ENCODE measurements around the gene SCN1B.

The SCN1B gene

DNA sequence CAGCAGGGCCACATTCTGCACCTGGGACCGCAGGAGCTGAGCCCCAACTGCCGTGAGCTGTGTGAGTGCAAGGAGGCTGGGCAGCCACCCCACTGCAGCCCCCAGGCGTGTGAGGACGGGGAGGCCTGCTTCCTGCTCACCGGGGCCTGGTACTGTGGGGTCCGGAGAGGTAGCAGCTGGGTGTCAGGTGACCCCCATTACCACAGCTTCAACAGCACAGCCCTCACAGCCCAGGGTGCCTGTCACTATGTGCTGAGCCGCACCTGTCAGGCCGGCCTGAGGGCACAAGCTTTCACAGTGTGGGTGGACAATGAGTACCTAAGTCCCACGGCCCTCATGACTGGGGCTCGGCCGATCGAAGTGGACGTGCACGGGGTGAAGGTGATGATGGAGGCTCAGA is 49.6 kb downstream of the SCN1B start:
- DNase-seq = no peak

DNA sequence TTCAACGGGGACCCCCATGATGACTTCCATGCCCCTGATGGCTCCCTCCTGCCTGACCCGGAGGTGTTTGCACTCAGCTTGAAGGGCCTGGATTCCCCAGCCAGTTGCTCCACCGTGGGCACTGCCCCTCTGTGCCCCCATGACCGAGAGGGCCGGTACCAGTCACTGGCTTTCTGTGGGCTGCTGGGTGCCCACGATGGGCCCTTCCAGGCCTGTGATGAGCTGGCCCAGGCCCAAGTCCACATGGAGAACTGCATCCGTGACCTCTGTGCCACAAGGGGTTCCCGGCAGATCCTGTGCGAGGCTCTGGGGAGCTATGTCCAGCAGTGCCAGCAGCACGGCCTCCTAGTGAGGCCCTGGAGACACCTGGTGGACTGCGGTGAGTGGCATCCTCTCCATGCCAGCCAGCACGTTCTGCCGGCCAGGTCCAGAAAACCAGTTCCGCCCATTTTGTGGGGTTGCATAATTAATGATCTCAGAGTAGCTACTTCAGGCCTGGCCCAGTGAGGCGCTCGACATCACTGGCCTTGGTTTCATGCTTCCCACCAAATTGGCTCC is 50.4 kb downstream of the SCN1B start:
- no peak for DNase-seq

DNA sequence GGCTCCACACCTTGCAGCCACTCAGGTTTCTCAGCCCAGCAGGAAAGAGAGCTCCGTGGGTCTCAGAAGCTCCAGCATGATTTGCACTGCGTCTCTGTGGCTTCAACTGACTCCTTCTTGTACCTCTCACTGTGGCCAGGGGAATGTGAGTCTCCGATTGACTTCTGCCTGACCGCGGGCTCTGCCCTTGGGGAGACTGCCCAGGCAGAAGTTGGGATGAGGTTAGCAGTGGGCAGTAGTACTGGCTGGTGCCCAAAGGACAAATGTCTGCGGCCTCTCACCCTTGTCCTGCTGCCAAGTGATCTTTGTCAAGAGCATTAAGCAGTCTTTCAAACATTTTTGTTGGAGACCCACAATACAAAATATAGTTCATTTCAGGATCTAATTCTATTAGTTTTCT is 50.9 kb downstream of the SCN1B start:
- DNase-seq = no peak

DNA sequence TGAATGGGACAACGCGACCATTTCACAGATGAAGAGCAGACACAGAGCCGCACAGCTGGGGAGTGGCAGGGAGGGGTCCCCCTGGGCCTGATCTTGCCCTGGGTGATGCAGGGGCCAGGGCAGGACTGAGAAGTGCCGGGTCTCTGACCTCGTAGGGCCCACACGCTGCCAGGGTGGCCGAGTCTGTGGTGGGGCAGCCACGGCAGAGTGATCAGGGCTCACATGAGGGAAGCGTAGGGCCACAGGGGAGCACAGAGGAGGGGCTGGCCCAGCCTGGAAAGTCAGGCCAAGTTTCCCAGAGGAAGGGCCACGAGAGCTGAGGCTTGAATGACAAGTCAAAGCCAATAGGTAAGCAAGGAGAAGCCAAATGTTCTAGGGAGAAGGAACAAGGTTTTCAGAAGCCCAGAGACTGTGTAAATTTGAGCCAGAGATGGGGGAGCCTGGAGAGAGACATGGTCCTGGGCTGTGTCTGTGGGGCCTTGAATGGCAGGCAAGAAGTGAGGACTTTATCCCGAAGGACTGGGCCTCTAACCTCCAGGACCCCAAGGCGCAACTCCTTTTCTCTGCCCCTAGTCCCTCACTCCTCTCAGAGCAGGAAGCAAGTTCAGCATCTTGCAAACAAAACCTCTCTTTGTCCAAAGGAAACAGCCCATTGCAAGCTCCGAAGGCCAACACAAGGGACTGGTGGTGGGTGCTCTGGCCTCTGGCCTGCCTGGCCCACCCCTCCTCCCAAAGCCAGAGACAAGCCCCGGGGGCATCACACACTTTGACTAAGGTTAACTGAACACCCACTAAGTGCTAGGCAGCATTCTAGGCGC is 53.6 kb downstream of the SCN1B start:
- DNase-seq = no peak

DNA sequence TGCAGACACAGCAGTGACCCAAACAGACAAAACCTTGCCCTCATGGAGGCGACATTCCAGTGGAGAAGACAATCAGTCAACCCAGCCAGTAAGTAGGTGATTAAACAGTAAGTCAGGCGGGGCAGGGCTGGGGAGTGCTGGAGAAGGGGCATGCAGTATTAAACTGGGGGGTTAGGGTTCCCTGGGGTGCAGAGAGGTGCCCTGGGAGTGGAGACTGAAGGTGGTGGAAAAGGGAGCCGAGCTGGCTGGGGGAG is 54.2 kb downstream of the SCN1B start:
- DNase-seq = no peak

DNA sequence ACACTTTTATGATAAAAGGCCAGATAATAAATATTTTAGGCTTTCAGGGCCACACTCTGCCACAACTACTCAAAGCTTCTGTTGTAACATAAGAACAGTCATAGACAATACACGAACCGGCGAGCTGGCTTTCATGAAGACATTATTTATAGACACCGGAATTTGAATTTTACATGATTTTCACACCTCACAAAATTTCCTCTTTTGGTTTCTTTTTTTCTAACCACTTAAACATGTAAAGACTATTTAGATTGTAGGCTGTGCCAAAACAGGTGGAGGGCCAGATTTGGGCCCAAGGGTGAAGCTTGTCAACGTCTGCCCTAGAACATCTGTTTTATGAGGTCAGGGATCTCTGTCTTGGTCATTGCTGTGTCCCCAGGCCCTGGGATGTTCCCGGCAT is 55.7 kb downstream of the SCN1B start:
- no peak for DNase-seq

DNA sequence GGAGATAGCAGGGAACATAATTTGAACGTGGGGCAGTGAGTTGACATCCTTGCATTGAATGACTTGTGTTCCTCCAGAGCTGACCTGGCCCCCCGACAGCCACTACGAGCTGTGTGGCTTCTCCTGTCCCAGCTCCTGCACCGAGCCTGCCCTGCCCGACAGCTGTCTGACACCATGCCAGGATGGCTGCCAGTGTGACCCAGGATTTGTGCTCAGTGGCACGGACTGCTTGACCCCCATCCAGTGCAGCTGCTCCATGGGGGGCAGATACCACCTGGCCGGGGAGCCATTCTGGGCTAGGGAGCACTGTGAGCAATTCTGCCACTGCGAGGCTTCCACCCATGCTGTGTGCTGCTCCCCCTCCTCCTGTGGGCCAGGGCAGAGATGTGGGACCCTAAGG is 56.2 kb downstream of the SCN1B start:
- DNase-seq = no peak

DNA sequence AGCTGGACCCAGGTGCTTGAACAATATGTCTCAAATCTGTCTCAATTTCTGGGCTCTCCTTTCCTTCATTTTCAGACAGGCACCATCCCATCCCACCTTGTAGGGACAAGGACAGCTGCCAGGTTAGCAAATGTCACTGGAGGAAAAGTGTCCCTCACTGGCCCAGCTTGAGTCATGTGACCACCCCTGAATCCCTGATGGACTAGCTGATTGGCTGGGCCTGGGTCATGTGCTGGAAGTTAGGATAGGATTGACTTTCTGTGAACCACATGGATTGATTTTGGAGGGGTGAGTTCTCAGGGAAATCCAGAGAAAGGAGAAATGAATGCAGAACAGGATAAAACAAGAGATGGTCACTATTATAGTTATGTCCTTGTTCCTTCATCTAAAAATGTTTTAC is 57.1 kb downstream of the SCN1B start:
- no peak for DNase-seq

DNA sequence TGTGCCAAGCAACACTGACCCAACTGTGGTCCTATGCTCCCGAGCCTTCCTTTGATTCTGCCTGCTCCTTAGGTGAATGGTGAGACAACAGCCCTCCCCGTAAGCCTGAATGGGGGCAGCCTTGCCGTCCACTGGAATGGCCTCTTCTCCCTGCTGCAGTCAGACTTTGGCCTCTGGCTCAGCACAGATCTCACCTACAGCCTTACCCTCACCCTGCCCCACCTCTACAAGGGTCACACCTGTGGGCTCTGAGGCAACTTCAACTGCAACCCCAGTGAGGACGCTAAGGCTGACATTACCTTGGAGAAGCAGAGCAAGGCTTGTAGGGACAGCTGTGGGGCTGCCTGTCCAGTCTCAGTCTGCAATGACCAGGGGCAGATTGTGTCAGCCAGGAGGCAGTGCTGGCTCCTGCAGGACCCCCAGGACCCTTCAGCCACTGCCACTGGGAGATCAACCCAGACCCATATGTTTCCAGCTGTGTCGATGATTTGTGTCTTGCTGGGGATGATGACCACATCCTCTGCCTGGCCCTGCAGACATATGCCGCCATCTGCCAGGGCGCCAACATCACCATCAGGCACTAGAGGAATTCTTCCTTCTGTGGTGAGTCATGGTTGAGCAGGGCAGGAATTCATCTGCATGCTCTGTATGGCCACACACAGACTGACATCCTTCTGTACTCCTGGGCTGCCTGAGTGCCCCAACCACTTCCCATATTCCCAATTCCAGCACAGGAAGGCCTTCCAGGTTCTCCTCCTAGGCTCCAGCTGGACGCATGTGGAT is 58.1 kb downstream of the SCN1B start:
- no peak for DNase-seq

DNA sequence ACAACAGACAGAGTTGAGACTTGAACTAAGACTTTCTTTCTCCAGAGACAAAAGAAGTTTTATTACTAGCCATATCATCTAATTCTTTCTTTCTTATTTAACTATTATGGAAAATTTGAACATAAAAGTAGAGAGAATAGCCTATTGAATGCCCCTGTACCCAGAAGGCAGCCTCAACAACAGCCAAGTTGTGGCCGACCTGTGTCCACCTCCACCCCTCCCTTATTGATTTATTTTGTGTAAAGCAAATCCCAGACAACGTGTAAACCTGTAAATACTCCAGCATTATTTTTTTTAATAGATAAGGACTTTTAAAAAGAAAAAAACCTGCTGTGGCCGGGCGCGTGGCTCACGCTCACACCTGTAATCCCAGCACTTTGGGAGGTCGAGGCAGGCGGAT is 59.3 kb downstream of the SCN1B start:
- no peak for DNase-seq

All from SHP77 treated with DMSO at 0.1 percent for 48 hours (cell line).